ENCODE data around the gene ZMYND19.

The ZMYND19 gene

GRCh38 chr9:137632230-137633161 lies 42.2 kb upstream of the ZMYND19 start:
- no CpG with 5 or more reads among the region's 23 CpGs for WGBS, 2 donors (ENCODE audit: extremely low coverage in 2 of 2, insufficient read length in 2 of 2, insufficient replicate concordance in 1 of 2)

GRCh38 chr9:137631345-137632229 lies 41.3 kb upstream of the ZMYND19 start:
- H2BK5ac ChIP-seq (ENCODE audit: low read length): no peak overlapping the region
- no peak overlapping the region for H3K27ac ChIP-seq (replicated peaks; ENCODE audit: low read length)
- no peak overlapping the region for H3K18ac ChIP-seq (ENCODE audit: low read length)
- no peak overlapping the region for H3K14ac ChIP-seq (ENCODE audit: low read length)
- no peak for DNase-seq (ENCODE audit: low spot score)
- H2BK15ac ChIP-seq (ENCODE audit: low read length): no peak overlapping the region
- H3K9ac ChIP-seq (ENCODE audit: low read depth, low read length, poor library complexity): no peak overlapping the region
- no peak overlapping the region for H3K4me2 ChIP-seq (ENCODE audit: insufficient read depth, low read length, poor library complexity, severe bottlenecking)
- no peak overlapping the region for H2AK5ac ChIP-seq (ENCODE audit: low read depth, low read length)
- H3K23ac ChIP-seq (ENCODE audit: low read depth, low read length, poor library complexity): no peak overlapping the region
- no peak overlapping the region for H4K91ac ChIP-seq (ENCODE audit: low read depth, low read length, poor library complexity)
- H3K36me3 ChIP-seq (replicated peaks in 1 of 2; ENCODE audit: control insufficient read depth in 2 of 2, insufficient read depth in 2 of 2, low read length in 2 of 2): peaks cover 0 to 28% of the 10 kb centered on the region in 2 donors
- no peak overlapping the region for H2AFZ ChIP-seq (ENCODE audit: low read length)
- no CpG with 5 or more reads among the region's 16 CpGs for WGBS, 2 donors (ENCODE audit: extremely low coverage in 2 of 2, insufficient read length in 2 of 2, insufficient replicate concordance in 1 of 2)
- no peak overlapping the region for H2BK120ac ChIP-seq (ENCODE audit: low read depth, low read length)
- H3K4ac ChIP-seq (ENCODE audit: low read length): no peak overlapping the region
- H3K9me3 ChIP-seq (replicated peaks in 1 of 2; ENCODE audit: control insufficient read depth in 2 of 2, insufficient read depth in 1 of 2, low read depth in 1 of 2, low read length in 2 of 2): no peaks in the 10 kb centered on the region
- H3K27me3 ChIP-seq (ENCODE audit: control insufficient read depth in 3 of 3, insufficient read depth in 3 of 3, low read depth in 1 of 3, low read length in 3 of 3): no peaks in the 10 kb centered on the region
- H4K8ac ChIP-seq (ENCODE audit: low read depth, low read length): no peak overlapping the region
- H3K79me1 ChIP-seq (ENCODE audit: low read depth, low read length): peaks cover 11% of the 10 kb centered on the region
- no peak overlapping the region for H2BK12ac ChIP-seq (ENCODE audit: low read length)
- H3K4me1 ChIP-seq (ENCODE audit: control insufficient read depth in 2 of 2, insufficient read depth in 1 of 2, low read depth in 1 of 2, low read length in 2 of 2): no peaks in the 10 kb centered on the region
- H3K4me3 ChIP-seq (ENCODE audit: low read length in 2 of 2): no peak overlapping the region

More at GRCh38 chr9:137632230-137633161, 42.2 kb upstream of the ZMYND19 start:
- no peak overlapping the region for H3K4me2 ChIP-seq (ENCODE audit: insufficient read depth, low read length, poor library complexity, severe bottlenecking)
- no peak overlapping the region for H3K4ac ChIP-seq (ENCODE audit: low read length)
- H2BK5ac ChIP-seq (ENCODE audit: low read length): no peak overlapping the region
- DNase-seq (ENCODE audit: low spot score): no peak
- peaks cover 11% of the 10 kb centered on the region for H3K79me1 ChIP-seq (ENCODE audit: low read depth, low read length)
- no peak overlapping the region for H2BK12ac ChIP-seq (ENCODE audit: low read length)
- no peaks in the 10 kb centered on the region for H3K4me1 ChIP-seq (ENCODE audit: control insufficient read depth in 2 of 2, insufficient read depth in 1 of 2, low read depth in 1 of 2, low read length in 2 of 2)
- no peaks in the 10 kb centered on the region for H3K9me3 ChIP-seq (replicated peaks in 1 of 2; ENCODE audit: control insufficient read depth in 2 of 2, insufficient read depth in 1 of 2, low read depth in 1 of 2, low read length in 2 of 2)
- H2AFZ ChIP-seq (ENCODE audit: low read length): no peak overlapping the region
- H3K27ac ChIP-seq (replicated peaks; ENCODE audit: low read length): no peak overlapping the region
- no peak overlapping the region for H3K23ac ChIP-seq (ENCODE audit: low read depth, low read length, poor library complexity)
- H3K36me3 ChIP-seq (replicated peaks in 1 of 2; ENCODE audit: control insufficient read depth in 2 of 2, insufficient read depth in 2 of 2, low read length in 2 of 2): peaks cover 0 to 28% of the 10 kb centered on the region in 2 donors
- H4K91ac ChIP-seq (ENCODE audit: low read depth, low read length, poor library complexity): no peak overlapping the region
- H2AK5ac ChIP-seq (ENCODE audit: low read depth, low read length): no peak overlapping the region
- no peak overlapping the region for H3K14ac ChIP-seq (ENCODE audit: low read length)
- peak overlapping the region in 1 of 2 donors; percentile 60 for H3K4me3 ChIP-seq (ENCODE audit: low read length in 2 of 2)
- no peak overlapping the region for H4K8ac ChIP-seq (ENCODE audit: low read depth, low read length)
- no peaks in the 10 kb centered on the region for H3K27me3 ChIP-seq (ENCODE audit: control insufficient read depth in 3 of 3, insufficient read depth in 3 of 3, low read depth in 1 of 3, low read length in 3 of 3)
- H2BK120ac ChIP-seq (ENCODE audit: low read depth, low read length): no peak overlapping the region
- H3K18ac ChIP-seq (ENCODE audit: low read length): no peak overlapping the region
- no peak overlapping the region for H3K9ac ChIP-seq (ENCODE audit: low read depth, low read length, poor library complexity)
- H2BK15ac ChIP-seq (ENCODE audit: low read length): no peak overlapping the region

GRCh38 chr9:137630679-137631078 lies 40.4 kb upstream of the ZMYND19 start:
- Histone ChIP-seq H3K4me3 (ENCODE audit: low read length in 2 of 2) (no peak overlapping the region), H3K27me3 (ENCODE audit: control insufficient read depth in 3 of 3, insufficient read depth in 3 of 3, low read depth in 1 of 3, low read length in 3 of 3) (no peaks in the 10 kb centered on the region), H4K91ac (ENCODE audit: low read depth, low read length, poor library complexity) (no peak overlapping the region), H3K23ac (ENCODE audit: low read depth, low read length, poor library complexity) (no peak overlapping the region), H3K4me2 (ENCODE audit: insufficient read depth, low read length, poor library complexity, severe bottlenecking) (no peak overlapping the region), H3K18ac (ENCODE audit: low read length) (no peak overlapping the region), H3K9me3 (replicated peaks in 1 of 2; ENCODE audit: control insufficient read depth in 2 of 2, insufficient read depth in 1 of 2, low read depth in 1 of 2, low read length in 2 of 2) (no peaks in the 10 kb centered on the region), H2BK12ac (ENCODE audit: low read length) (no peak overlapping the region), H2BK120ac (ENCODE audit: low read depth, low read length) (no peak overlapping the region), H2BK15ac (ENCODE audit: low read length) (no peak overlapping the region), H3K27ac (replicated peaks; ENCODE audit: low read length) (no peak overlapping the region), H3K36me3 (replicated peaks in 1 of 2; ENCODE audit: control insufficient read depth in 2 of 2, insufficient read depth in 2 of 2, low read length in 2 of 2) (peaks cover 0 to 28% of the 10 kb centered on the region in 2 donors), H3K4me1 (ENCODE audit: control insufficient read depth in 2 of 2, insufficient read depth in 1 of 2, low read depth in 1 of 2, low read length in 2 of 2) (no peaks in the 10 kb centered on the region), H2AFZ (ENCODE audit: low read length) (no peak overlapping the region), H2BK5ac (ENCODE audit: low read length) (no peak overlapping the region), H3K79me1 (ENCODE audit: low read depth, low read length) (peaks cover 13% of the 10 kb centered on the region), H4K8ac (ENCODE audit: low read depth, low read length) (no peak overlapping the region), H2AK5ac (ENCODE audit: low read depth, low read length) (no peak overlapping the region), H3K14ac (ENCODE audit: low read length) (no peak overlapping the region), H3K9ac (ENCODE audit: low read depth, low read length, poor library complexity) (no peak overlapping the region), H3K4ac (ENCODE audit: low read length) (no peak overlapping the region)
- no CpG with 5 or more reads among the region's 4 CpGs for WGBS, 2 donors (ENCODE audit: extremely low coverage in 2 of 2, insufficient read length in 2 of 2, insufficient replicate concordance in 1 of 2)
- DNase-seq (ENCODE audit: low spot score): no peak

GRCh38 chr9:137630126-137630525 lies 39.8 kb upstream of the ZMYND19 start:
- Histone ChIP-seq H4K91ac (ENCODE audit: low read depth, low read length, poor library complexity) (no peak overlapping the region), H3K9me3 (replicated peaks in 1 of 2; ENCODE audit: control insufficient read depth in 2 of 2, insufficient read depth in 1 of 2, low read depth in 1 of 2, low read length in 2 of 2) (no peaks in the 10 kb centered on the region), H3K27ac (replicated peaks; ENCODE audit: low read length) (no peak overlapping the region), H2AFZ (ENCODE audit: low read length) (no peak overlapping the region), H2BK120ac (ENCODE audit: low read depth, low read length) (no peak overlapping the region), H2AK5ac (ENCODE audit: low read depth, low read length) (no peak overlapping the region), H3K79me1 (ENCODE audit: low read depth, low read length) (peaks cover 13% of the 10 kb centered on the region), H3K36me3 (replicated peaks in 1 of 2; ENCODE audit: control insufficient read depth in 2 of 2, insufficient read depth in 2 of 2, low read length in 2 of 2) (peaks cover 0 to 26% of the 10 kb centered on the region in 2 donors), H2BK5ac (ENCODE audit: low read length) (no peak overlapping the region), H3K4me3 (ENCODE audit: low read length in 2 of 2) (no peak overlapping the region), H3K14ac (ENCODE audit: low read length) (no peak overlapping the region), H3K18ac (ENCODE audit: low read length) (no peak overlapping the region), H3K4me1 (ENCODE audit: control insufficient read depth in 2 of 2, insufficient read depth in 1 of 2, low read depth in 1 of 2, low read length in 2 of 2) (no peaks in the 10 kb centered on the region), H3K27me3 (ENCODE audit: control insufficient read depth in 3 of 3, insufficient read depth in 3 of 3, low read depth in 1 of 3, low read length in 3 of 3) (no peaks in the 10 kb centered on the region), H4K8ac (ENCODE audit: low read depth, low read length) (no peak overlapping the region), H3K9ac (ENCODE audit: low read depth, low read length, poor library complexity) (no peak overlapping the region), H3K23ac (ENCODE audit: low read depth, low read length, poor library complexity) (no peak overlapping the region), H3K4me2 (ENCODE audit: insufficient read depth, low read length, poor library complexity, severe bottlenecking) (no peak overlapping the region), H2BK15ac (ENCODE audit: low read length) (no peak overlapping the region), H3K4ac (ENCODE audit: low read length) (no peak overlapping the region), H2BK12ac (ENCODE audit: low read length) (no peak overlapping the region)
- no CpG with 5 or more reads among the region's 1 CpG for WGBS, 2 donors (ENCODE audit: extremely low coverage in 2 of 2, insufficient read length in 2 of 2, insufficient replicate concordance in 1 of 2)
- no peak for DNase-seq (ENCODE audit: low spot score)
